ENCODE results near the gene ACY1.
"Not testable (repeated sequence)": the region's sequence is repeated elsewhere in the genome, so short reads cannot be mapped to it uniquely, and the experiment has no call there.

ACY1 gene

DNA sequence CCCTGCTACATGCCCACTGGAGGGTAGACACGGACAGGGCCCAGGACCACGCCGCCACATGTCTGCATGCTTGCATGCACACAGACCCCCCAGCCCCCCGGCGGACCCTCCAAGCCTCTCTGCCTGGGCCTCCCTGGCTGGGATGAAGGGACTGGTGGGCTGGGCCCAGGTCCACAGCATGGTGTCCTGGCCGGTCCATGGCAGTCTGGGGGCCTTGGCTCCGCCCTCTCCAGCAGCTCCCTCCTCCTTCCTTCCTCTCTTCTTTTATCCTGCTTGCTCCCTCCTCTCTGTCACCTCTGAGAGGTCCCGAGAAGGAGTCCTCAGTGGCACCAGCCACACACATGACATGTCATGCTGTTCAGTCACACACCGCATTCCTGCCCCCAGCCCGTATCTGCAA, 48.6 kb downstream of the ACY1 start:
- Histone ChIP-seq H3K4me1 (ENCODE audit: control insufficient read depth, insufficient read depth, low read length) (no peaks in the 10 kb centered on the region), H3K4me3 (ENCODE audit: low read depth, low read length) (no peak overlapping the region), H3K27ac (ENCODE audit: extremely low read depth, low read depth, low read length) (no peak overlapping the region), H3K36me3 (ENCODE audit: control insufficient read depth in 2 of 2, insufficient read depth in 1 of 2, low read length in 2 of 2) (no peaks in the 10 kb centered on the region), H3K9me3 (ENCODE audit: control insufficient read depth, insufficient read depth, low read depth, low read length) (no peaks in the 10 kb centered on the region)
- POLR2A ChIA-PET, result interaction anchor here (0.9 to 1.0 kb wide), 2 partner anchors 10 to 14 kb away, joined by 3 read pairs; no protein-coding TSS in a partner anchor
- CTCF ChIA-PET, result no interaction called here
- TF ChIP-seq OSR2 (tag by site-specific recombination; IDR thresholded peaks at IDR 0.05), result no peak

DNA sequence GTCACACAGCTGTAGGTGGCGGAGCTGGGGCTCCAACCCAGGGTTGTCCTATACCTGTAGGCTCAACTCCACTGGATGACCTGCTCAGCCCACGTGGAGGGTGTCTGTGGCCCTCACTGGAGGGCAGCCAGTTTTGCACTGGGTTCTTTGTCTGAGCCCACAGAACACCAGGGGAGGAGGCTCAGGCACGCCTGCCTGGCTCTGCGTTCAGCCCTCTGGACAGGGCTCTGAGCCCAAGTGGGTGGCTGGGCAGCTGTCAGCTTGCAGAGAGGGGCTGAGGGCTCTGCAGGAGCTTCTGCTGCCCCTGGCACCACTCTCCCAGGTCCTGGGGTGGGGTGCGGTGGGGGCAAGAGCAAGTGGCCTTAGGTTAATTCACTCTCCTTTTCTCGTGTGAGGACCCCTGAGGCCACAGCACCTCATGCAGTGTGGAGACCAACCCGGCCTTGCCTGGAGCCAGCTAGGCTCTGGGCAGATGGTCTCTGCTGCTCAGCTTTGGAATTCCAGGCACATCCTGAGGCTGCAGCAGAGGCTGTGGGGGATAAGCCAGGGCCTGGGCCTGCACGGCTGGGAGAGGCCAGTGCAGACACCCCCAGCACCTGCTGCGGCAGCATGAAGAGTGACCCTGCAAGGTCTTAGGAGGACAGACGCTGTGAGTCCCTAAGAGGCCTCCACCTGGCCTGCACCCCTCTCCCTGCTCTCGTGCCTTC, 49.5 kb downstream of the ACY1 start:
- Histone ChIP-seq H3K4me1 (ENCODE audit: control insufficient read depth, insufficient read depth, low read length) (no peaks in the 10 kb centered on the region), H3K36me3 (ENCODE audit: control insufficient read depth in 2 of 2, insufficient read depth in 1 of 2, low read length in 2 of 2) (no peaks in the 10 kb centered on the region), H3K4me3 (ENCODE audit: low read depth, low read length) (no peak overlapping the region), H3K9me3 (ENCODE audit: control insufficient read depth, insufficient read depth, low read depth, low read length) (no peaks in the 10 kb centered on the region), H3K27ac (ENCODE audit: extremely low read depth, low read depth, low read length) (no peak overlapping the region)
- CTCF ChIA-PET, result no interaction called here
- TF ChIP-seq ZNF768 (tag by site-specific recombination; IDR thresholded peaks at IDR 0.05) (no peak), ZNF707 (tag by site-specific recombination; IDR thresholded peaks at IDR 0.05) (no peak), ZNF48 (tag by site-specific recombination; IDR thresholded peaks at IDR 0.05) (no peak), ZNF146 (tag by site-specific recombination; IDR thresholded peaks at IDR 0.05) (no peak), ZNF133 (tag by site-specific recombination; IDR thresholded peaks at IDR 0.05) (no peak), HOXD13 (CRISPR knock-in tag; IDR thresholded peaks at IDR 0.05; ENCODE audit: borderline replicate concordance) (no peak), IKZF3 (tag by site-specific recombination; IDR thresholded peaks at IDR 0.05) (no peak), YY2 (tag by site-specific recombination; IDR thresholded peaks at IDR 0.05) (no peak), YY1 (tag by site-specific recombination; IDR thresholded peaks at IDR 0.05) (no peak), ZBTB21 (tag by site-specific recombination; IDR thresholded peaks at IDR 0.05) (no peak), ZNF391 (tag by site-specific recombination; IDR thresholded peaks at IDR 0.05; ENCODE audit: borderline replicate concordance, low read depth) (no peak), ZNF510 (tag by site-specific recombination; IDR thresholded peaks at IDR 0.05; ENCODE audit: insufficient replicate concordance) (no peak), ZFP41 (tag by site-specific recombination; IDR thresholded peaks at IDR 0.05; ENCODE audit: borderline replicate concordance) (no peak), ZNF658 (tag by site-specific recombination; IDR thresholded peaks at IDR 0.05) (no peak)
- TF ChIP-seq, protein P1, sequence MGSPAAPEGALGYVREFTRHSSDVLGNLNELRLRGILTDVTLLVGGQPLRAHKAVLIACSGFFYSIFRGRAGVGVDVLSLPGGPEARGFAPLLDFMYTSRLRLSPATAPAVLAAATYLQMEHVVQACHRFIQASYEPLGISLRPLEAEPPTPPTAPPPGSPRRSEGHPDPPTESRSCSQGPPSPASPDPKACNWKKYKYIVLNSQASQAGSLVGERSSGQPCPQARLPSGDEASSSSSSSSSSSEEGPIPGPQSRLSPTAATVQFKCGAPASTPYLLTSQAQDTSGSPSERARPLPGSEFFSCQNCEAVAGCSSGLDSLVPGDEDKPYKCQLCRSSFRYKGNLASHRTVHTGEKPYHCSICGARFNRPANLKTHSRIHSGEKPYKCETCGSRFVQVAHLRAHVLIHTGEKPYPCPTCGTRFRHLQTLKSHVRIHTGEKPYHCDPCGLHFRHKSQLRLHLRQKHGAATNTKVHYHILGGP (tag by site-specific recombination; IDR thresholded peaks at IDR 0.05), result no peak
- TF ChIP-seq, protein P2, sequence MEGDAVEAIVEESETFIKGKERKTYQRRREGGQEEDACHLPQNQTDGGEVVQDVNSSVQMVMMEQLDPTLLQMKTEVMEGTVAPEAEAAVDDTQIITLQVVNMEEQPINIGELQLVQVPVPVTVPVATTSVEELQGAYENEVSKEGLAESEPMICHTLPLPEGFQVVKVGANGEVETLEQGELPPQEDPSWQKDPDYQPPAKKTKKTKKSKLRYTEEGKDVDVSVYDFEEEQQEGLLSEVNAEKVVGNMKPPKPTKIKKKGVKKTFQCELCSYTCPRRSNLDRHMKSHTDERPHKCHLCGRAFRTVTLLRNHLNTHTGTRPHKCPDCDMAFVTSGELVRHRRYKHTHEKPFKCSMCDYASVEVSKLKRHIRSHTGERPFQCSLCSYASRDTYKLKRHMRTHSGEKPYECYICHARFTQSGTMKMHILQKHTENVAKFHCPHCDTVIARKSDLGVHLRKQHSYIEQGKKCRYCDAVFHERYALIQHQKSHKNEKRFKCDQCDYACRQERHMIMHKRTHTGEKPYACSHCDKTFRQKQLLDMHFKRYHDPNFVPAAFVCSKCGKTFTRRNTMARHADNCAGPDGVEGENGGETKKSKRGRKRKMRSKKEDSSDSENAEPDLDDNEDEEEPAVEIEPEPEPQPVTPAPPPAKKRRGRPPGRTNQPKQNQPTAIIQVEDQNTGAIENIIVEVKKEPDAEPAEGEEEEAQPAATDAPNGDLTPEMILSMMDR (tag by site-specific recombination; IDR thresholded peaks at IDR 0.05), result no peak
- TF ChIP-seq, protein P3, sequence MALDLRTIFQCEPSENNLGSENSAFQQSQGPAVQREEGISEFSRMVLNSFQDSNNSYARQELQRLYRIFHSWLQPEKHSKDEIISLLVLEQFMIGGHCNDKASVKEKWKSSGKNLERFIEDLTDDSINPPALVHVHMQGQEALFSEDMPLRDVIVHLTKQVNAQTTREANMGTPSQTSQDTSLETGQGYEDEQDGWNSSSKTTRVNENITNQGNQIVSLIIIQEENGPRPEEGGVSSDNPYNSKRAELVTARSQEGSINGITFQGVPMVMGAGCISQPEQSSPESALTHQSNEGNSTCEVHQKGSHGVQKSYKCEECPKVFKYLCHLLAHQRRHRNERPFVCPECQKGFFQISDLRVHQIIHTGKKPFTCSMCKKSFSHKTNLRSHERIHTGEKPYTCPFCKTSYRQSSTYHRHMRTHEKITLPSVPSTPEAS (tag by site-specific recombination; IDR thresholded peaks at IDR 0.05), result no peak
- TF ChIP-seq, protein P4, sequence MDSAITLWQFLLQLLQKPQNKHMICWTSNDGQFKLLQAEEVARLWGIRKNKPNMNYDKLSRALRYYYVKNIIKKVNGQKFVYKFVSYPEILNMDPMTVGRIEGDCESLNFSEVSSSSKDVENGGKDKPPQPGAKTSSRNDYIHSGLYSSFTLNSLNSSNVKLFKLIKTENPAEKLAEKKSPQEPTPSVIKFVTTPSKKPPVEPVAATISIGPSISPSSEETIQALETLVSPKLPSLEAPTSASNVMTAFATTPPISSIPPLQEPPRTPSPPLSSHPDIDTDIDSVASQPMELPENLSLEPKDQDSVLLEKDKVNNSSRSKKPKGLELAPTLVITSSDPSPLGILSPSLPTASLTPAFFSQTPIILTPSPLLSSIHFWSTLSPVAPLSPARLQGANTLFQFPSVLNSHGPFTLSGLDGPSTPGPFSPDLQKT (IDR thresholded peaks at IDR 0.05; ENCODE audit: borderline replicate concordance, low read depth, low read length), result no peak
- POLR2A ChIA-PET, result no interaction called here

DNA sequence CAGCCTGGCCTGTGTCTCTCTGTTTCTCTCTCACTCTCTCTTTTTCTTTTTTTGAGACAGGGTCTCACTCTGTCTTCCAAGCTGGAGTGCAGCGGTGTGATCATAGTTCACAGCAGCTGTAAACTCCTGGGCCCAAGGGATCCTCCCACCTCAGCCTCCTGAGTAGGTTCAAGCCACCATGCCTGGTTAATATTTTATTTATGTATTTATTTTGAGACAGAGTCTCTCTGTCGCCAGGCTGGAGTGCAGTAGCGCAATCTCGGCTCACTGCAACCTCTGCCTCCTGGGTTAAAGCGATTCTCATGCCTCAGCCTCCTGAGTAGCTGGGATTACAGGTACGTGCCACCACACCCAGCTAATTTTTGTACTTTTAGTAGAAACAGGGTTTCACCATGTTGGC, 50.4 kb downstream of the ACY1 start:
- H3K4me3 ChIP-seq (ENCODE audit: low read depth, low read length); H3K4me1 ChIP-seq (ENCODE audit: control insufficient read depth, insufficient read depth, low read length); POLR2A ChIA-PET; CTCF ChIA-PET; H3K27ac ChIP-seq (ENCODE audit: extremely low read depth, low read depth, low read length); H3K9me3 ChIP-seq (ENCODE audit: control insufficient read depth, insufficient read depth, low read depth, low read length); H3K36me3 ChIP-seq (ENCODE audit: control insufficient read depth in 2 of 2, insufficient read depth in 1 of 2, low read length in 2 of 2): not testable (repeated sequence)

All from HEK293 (cell line).